Measurements from ENCODE around the gene C11orf91.

Gene C11orf91

DNA sequence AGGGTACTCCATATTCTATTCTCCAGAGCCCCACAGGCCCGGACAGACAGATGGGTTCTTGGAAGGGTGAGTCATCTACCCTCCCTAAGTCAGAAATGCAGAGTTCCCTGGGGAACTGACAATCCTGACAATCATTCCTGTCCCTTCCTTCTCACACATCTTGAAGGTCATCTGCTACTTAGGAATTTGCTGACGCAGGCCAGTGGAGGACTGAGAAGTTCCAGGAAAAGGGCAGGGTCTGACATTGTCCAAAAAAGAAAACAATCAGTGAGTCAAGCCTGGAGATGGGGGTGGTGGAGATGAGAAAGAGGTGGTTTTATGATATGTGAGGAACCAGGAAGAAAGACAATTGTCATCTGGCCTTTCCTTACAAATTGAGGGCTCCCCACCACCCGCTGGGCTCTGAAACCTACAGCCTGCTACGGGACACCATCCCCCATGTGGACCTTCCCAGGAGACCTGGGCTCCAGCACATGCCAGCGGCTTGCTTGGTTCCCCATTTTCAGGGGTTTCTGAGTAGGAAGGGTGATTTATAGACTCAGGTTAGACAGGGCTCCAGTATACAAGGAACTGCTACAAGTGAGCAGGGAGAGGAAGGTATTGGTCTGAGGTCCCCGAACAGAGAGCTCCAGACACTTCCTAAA lies 22.7 kb upstream of the C11orf91 start:
- Histone ChIP-seq H3K79me1 (ENCODE audit: low read length) (peaks cover 31% of the 10 kb centered on the region), H2BK12ac (ENCODE audit: low read length) (peak overlapping the region; percentile 25), H2BK120ac (ENCODE audit: insufficient read depth, low read length, poor library complexity) (peak overlapping the region; percentile 67), H3K4me2 (ENCODE audit: low read length) (no peak overlapping the region), H3K18ac (ENCODE audit: low read length) (peak overlapping the region; percentile 73), H3K27ac (ENCODE audit: low read depth, low read length) (peak overlapping the region; percentile 90), H3K4me3 (ENCODE audit: low read depth, low read length) (no peak overlapping the region), H2BK5ac (ENCODE audit: low read depth, low read length, poor library complexity) (peak overlapping the region; percentile 86), H3K36me3 (ENCODE audit: control insufficient read depth in 1 of 2, insufficient read depth in 2 of 2, low read length in 2 of 2) (peaks cover 8 to 10% of the 10 kb centered on the region in 2 experiments), H3K9me3 (ENCODE audit: insufficient read depth, low read depth, low read length) (no peaks in the 10 kb centered on the region), H3K4me1 (ENCODE audit: control insufficient read depth in 1 of 2, insufficient read depth in 2 of 2, low read length in 2 of 2) (peaks cover 27 to 38% of the 10 kb centered on the region in 2 experiments), H3K27me3 (ENCODE audit: insufficient read depth, low read length) (no peaks in the 10 kb centered on the region), H4K8ac (ENCODE audit: low read depth, low read length) (peak overlapping the region; percentile 78), H2AK5ac (ENCODE audit: low read length) (peak overlapping the region; percentile 7), H3K23ac (ENCODE audit: low read length) (no peak overlapping the region), H3K4ac (ENCODE audit: low read depth, low read length) (peak overlapping the region; percentile 39), H3K14ac (ENCODE audit: low read length) (peak overlapping the region; percentile 68), H4K12ac (ENCODE audit: low read depth, low read length) (no peak overlapping the region), H4K91ac (ENCODE audit: low read depth, low read length) (peak overlapping the region; percentile 86), H3K9ac (ENCODE audit: low read length) (no peak overlapping the region), H2AFZ (ENCODE audit: insufficient read depth, low read length, poor library complexity) (no peak overlapping the region), H3K79me2 (ENCODE audit: control insufficient read depth, insufficient read depth, low read length, poor library complexity) (peaks cover 6% of the 10 kb centered on the region)
- DNase-seq: peak; percentile 94 to 98
- no CpG with 5 or more reads among the region's 6 CpGs for WGBS (ENCODE audit: extremely low coverage, insufficient coverage, insufficient read length)

DNA sequence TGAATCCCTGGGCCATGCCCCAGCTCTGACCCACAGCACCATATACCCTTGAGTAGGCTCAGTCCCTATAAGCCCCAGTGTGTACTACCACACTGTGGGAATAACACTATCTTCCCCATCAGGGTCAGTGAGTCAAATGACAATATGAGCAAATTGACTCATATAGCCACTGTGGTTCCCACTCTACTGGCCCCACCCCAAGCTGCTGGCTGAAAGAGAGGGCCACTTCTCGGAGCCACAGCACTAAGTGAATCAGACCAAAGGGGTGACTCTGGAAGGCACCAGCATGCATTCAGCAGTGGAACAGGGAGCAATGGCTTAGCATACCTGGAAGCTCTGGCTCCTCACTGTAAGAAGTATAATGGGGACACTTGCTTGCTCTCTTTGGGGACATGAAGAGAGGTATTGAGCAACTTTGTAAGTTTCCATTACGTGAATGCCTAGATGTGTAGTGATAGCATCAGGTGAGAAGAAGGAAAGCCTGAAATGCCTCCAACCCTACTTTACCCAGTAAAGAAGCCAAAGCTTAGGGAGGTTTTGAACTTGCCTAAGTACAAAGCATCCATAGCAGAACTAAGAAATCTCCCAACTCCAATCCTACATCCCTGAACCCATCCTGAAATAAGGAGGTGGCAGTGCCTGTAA lies 22.1 kb upstream of the C11orf91 start:
- no peak overlapping the region for H4K12ac ChIP-seq (ENCODE audit: low read depth, low read length)
- peak overlapping the region; percentile 16 for H2AK5ac ChIP-seq (ENCODE audit: low read length)
- H2BK12ac ChIP-seq (ENCODE audit: low read length): peak overlapping the region; percentile 86
- peak overlapping the region; percentile 57 for H4K8ac ChIP-seq (ENCODE audit: low read depth, low read length)
- H3K18ac ChIP-seq (ENCODE audit: low read length): peak overlapping the region; percentile 86
- no peaks in the 10 kb centered on the region for H3K27me3 ChIP-seq (ENCODE audit: insufficient read depth, low read length)
- peak overlapping the region; percentile 72 for H3K14ac ChIP-seq (ENCODE audit: low read length)
- no CpG with 5 or more reads among the region's 2 CpGs for WGBS (ENCODE audit: extremely low coverage, insufficient coverage, insufficient read length)
- H3K36me3 ChIP-seq (ENCODE audit: control insufficient read depth in 1 of 2, insufficient read depth in 2 of 2, low read length in 2 of 2): peaks cover 8 to 10% of the 10 kb centered on the region in 2 experiments
- peak overlapping the region; percentile 65 for H2BK120ac ChIP-seq (ENCODE audit: insufficient read depth, low read length, poor library complexity)
- peak overlapping the region; percentile 78 for H3K27ac ChIP-seq (ENCODE audit: low read depth, low read length)
- H3K9me3 ChIP-seq (ENCODE audit: insufficient read depth, low read depth, low read length): no peaks in the 10 kb centered on the region
- H3K79me1 ChIP-seq (ENCODE audit: low read length): peaks cover 31% of the 10 kb centered on the region
- no peak overlapping the region for H2AFZ ChIP-seq (ENCODE audit: insufficient read depth, low read length, poor library complexity)
- peak overlapping the region; percentile 30 for H3K4ac ChIP-seq (ENCODE audit: low read depth, low read length)
- DNase-seq: peak; percentile 87
- peaks cover 6% of the 10 kb centered on the region for H3K79me2 ChIP-seq (ENCODE audit: control insufficient read depth, insufficient read depth, low read length, poor library complexity)
- peak overlapping the region; percentile 16 for H3K4me2 ChIP-seq (ENCODE audit: low read length)
- peak overlapping the region; percentile 93 for H4K91ac ChIP-seq (ENCODE audit: low read depth, low read length)
- H3K9ac ChIP-seq (ENCODE audit: low read length): no peak overlapping the region
- H3K23ac ChIP-seq (ENCODE audit: low read length): no peak overlapping the region
- peaks cover 27 to 38% of the 10 kb centered on the region in 2 experiments for H3K4me1 ChIP-seq (ENCODE audit: control insufficient read depth in 1 of 2, insufficient read depth in 2 of 2, low read length in 2 of 2)
- peak overlapping the region; percentile 86 for H2BK5ac ChIP-seq (ENCODE audit: low read depth, low read length, poor library complexity)
- H3K4me3 ChIP-seq (ENCODE audit: low read depth, low read length): no peak overlapping the region

GRCh38 chr11:33721984-33722383 lies 21.4 kb upstream of the C11orf91 start:
- H4K12ac ChIP-seq (ENCODE audit: low read depth, low read length): no peak overlapping the region

GRCh38 chr11:33721426-33721825 lies 20.8 kb upstream of the C11orf91 start:
- no peak overlapping the region for H2BK120ac ChIP-seq (ENCODE audit: insufficient read depth, low read length, poor library complexity)
- H4K8ac ChIP-seq (ENCODE audit: low read depth, low read length): no peak overlapping the region
- no peak overlapping the region for H2AK5ac ChIP-seq (ENCODE audit: low read length)
- no peak overlapping the region for H3K23ac ChIP-seq (ENCODE audit: low read length)
- H3K27ac ChIP-seq (ENCODE audit: low read depth, low read length): peak overlapping the region; percentile 78
- H3K4me3 ChIP-seq (ENCODE audit: low read depth, low read length): no peak overlapping the region
- H3K4me2 ChIP-seq (ENCODE audit: low read length): no peak overlapping the region
- H3K14ac ChIP-seq (ENCODE audit: low read length): no peak overlapping the region
- H2BK5ac ChIP-seq (ENCODE audit: low read depth, low read length, poor library complexity): no peak overlapping the region
- DNase-seq: no peak
- peaks cover 31% of the 10 kb centered on the region for H3K79me1 ChIP-seq (ENCODE audit: low read length)
- WGBS (ENCODE audit: extremely low coverage, insufficient coverage, insufficient read length): no CpG with 5 or more reads among the region's 1 CpG
- peak overlapping the region; percentile 37 for H3K18ac ChIP-seq (ENCODE audit: low read length)
- no peak overlapping the region for H2AFZ ChIP-seq (ENCODE audit: insufficient read depth, low read length, poor library complexity)
- H3K27me3 ChIP-seq (ENCODE audit: insufficient read depth, low read length): no peaks in the 10 kb centered on the region
- peaks cover 6% of the 10 kb centered on the region for H3K79me2 ChIP-seq (ENCODE audit: control insufficient read depth, insufficient read depth, low read length, poor library complexity)
- H2BK12ac ChIP-seq (ENCODE audit: low read length): no peak overlapping the region
- no peak overlapping the region for H3K9ac ChIP-seq (ENCODE audit: low read length)
- H3K36me3 ChIP-seq (ENCODE audit: control insufficient read depth in 1 of 2, insufficient read depth in 2 of 2, low read length in 2 of 2): peaks cover 10 to 18% of the 10 kb centered on the region in 2 experiments
- H4K91ac ChIP-seq (ENCODE audit: low read depth, low read length): no peak overlapping the region
- H3K4ac ChIP-seq (ENCODE audit: low read depth, low read length): no peak overlapping the region
- H4K12ac ChIP-seq (ENCODE audit: low read depth, low read length): no peak overlapping the region
- peaks cover 27 to 38% of the 10 kb centered on the region in 2 experiments for H3K4me1 ChIP-seq (ENCODE audit: control insufficient read depth in 1 of 2, insufficient read depth in 2 of 2, low read length in 2 of 2)
- H3K9me3 ChIP-seq (ENCODE audit: insufficient read depth, low read depth, low read length): no peaks in the 10 kb centered on the region

More at GRCh38 chr11:33721984-33722383, 21.4 kb upstream of the C11orf91 start:
- H3K4me2 ChIP-seq (ENCODE audit: low read length): no peak overlapping the region
- peak overlapping the region; percentile 65 for H2BK120ac ChIP-seq (ENCODE audit: insufficient read depth, low read length, poor library complexity)
- H3K36me3 ChIP-seq (ENCODE audit: control insufficient read depth in 1 of 2, insufficient read depth in 2 of 2, low read length in 2 of 2): peaks cover 8 to 13% of the 10 kb centered on the region in 2 experiments
- DNase-seq: no peak
- H2BK12ac ChIP-seq (ENCODE audit: low read length): peak overlapping the region; percentile 86
- no CpG with 5 or more reads among the region's 5 CpGs for WGBS (ENCODE audit: extremely low coverage, insufficient coverage, insufficient read length)
- H2AK5ac ChIP-seq (ENCODE audit: low read length): peak overlapping the region; percentile 16
- H3K79me1 ChIP-seq (ENCODE audit: low read length): peaks cover 31% of the 10 kb centered on the region
- peak overlapping the region; percentile 93 for H4K91ac ChIP-seq (ENCODE audit: low read depth, low read length)
- peak overlapping the region; percentile 72 for H3K14ac ChIP-seq (ENCODE audit: low read length)
- peak overlapping the region; percentile 86 for H2BK5ac ChIP-seq (ENCODE audit: low read depth, low read length, poor library complexity)
- H3K27me3 ChIP-seq (ENCODE audit: insufficient read depth, low read length): no peaks in the 10 kb centered on the region
- H3K4me3 ChIP-seq (ENCODE audit: low read depth, low read length): no peak overlapping the region
- H3K23ac ChIP-seq (ENCODE audit: low read length): no peak overlapping the region
- H3K9ac ChIP-seq (ENCODE audit: low read length): no peak overlapping the region
- no peaks in the 10 kb centered on the region for H3K9me3 ChIP-seq (ENCODE audit: insufficient read depth, low read depth, low read length)
- no peak overlapping the region for H2AFZ ChIP-seq (ENCODE audit: insufficient read depth, low read length, poor library complexity)
- H3K27ac ChIP-seq (ENCODE audit: low read depth, low read length): peak overlapping the region; percentile 78
- H3K4me1 ChIP-seq (ENCODE audit: control insufficient read depth in 1 of 2, insufficient read depth in 2 of 2, low read length in 2 of 2): peaks cover 27 to 38% of the 10 kb centered on the region in 2 experiments
- H3K79me2 ChIP-seq (ENCODE audit: control insufficient read depth, insufficient read depth, low read length, poor library complexity): peaks cover 6% of the 10 kb centered on the region
- H3K18ac ChIP-seq (ENCODE audit: low read length): peak overlapping the region; percentile 86
- peak overlapping the region; percentile 57 for H4K8ac ChIP-seq (ENCODE audit: low read depth, low read length)
- H3K4ac ChIP-seq (ENCODE audit: low read depth, low read length): peak overlapping the region; percentile 44

Measured in trophoblast cell (in vitro differentiated cells and primary cell).